Measurements from ENCODE around the gene PITX3. TPM values are rescaled to one million over a fixed set of nuclear protein-coding genes. Genes with fewer than 3 reads are reported as not detected.

PITX3 gene
- total RNA-seq, 2 donors from 2014 or later = 0.28 to 0.96 TPM

GRCh38 chr10:102245082-102245931, 4.0 kb upstream of the PITX3 start, which contains the start of gene GBF1:
GBF1 (plus strand) TSS chr10:102245532; CDS start chr10:102258939, 13,407 bp downstream.
- Histone ChIP-seq H3K36me3 (no peaks in the 10 kb centered on the region), H3K4me3 (peak within 1 kb of the TSS; percentile 89 to 93), H3K4me1 (peaks cover 0 to 63% of the 10 kb centered on the region in 2 donors), H3K27me3 (no peaks in the 10 kb centered on the region), H3K27ac (peak within 1 kb of the TSS; percentile 86 to 90), H3K9me3 (no peaks in the 10 kb centered on the region)
- peak; percentile 97 for DNase-seq (ENCODE audit: low spot score)
- no peak for TF ChIP-seq CTCF (IDR thresholded peaks at IDR 0.05)

- H3K36me3 ChIP-seq = no peaks in the 10 kb centered on the region
- H3K27ac ChIP-seq = no peak overlapping the region
- H3K9me3 ChIP-seq = no peaks in the 10 kb centered on the region
- no peaks in the 10 kb centered on the region for H3K27me3 ChIP-seq
- no peak overlapping the region for H3K4me3 ChIP-seq
- no peak for TF ChIP-seq CTCF (IDR thresholded peaks at IDR 0.05)
- peaks cover 0 to 54% of the 10 kb centered on the region in 2 donors for H3K4me1 ChIP-seq
- DNase-seq (ENCODE audit: low spot score) = no peak
These were observed 2.0 kb upstream of the PITX3 start for GRCh38 chr10:102243309-102243708.

GRCh38 chr10:102242118-102242485, 790 bp upstream of the PITX3 start:
- Histone ChIP-seq H3K27ac (no peak overlapping the region), H3K9me3 (no peaks in the 10 kb centered on the region), H3K4me1 (peaks cover 0 to 42% of the 10 kb centered on the region in 2 donors), H3K27me3 (no peaks in the 10 kb centered on the region), H3K4me3 (peak overlapping the region; percentile 51 to 65), H3K36me3 (no peaks in the 10 kb centered on the region)
- no peak for TF ChIP-seq CTCF (IDR thresholded peaks at IDR 0.05)
- DNase-seq (ENCODE audit: low spot score) = no peak

- no peaks in the 10 kb centered on the region for H3K9me3 ChIP-seq
- peak overlapping the region; percentile 51 to 65 for H3K4me3 ChIP-seq
- DNase-seq (ENCODE audit: low spot score) = no peak
- no peak overlapping the region for H3K27ac ChIP-seq
- H3K4me1 ChIP-seq = peaks cover 0 to 31% of the 10 kb centered on the region in 2 donors
- no peaks in the 10 kb centered on the region for H3K36me3 ChIP-seq
- H3K27me3 ChIP-seq = no peaks in the 10 kb centered on the region
- TF ChIP-seq CTCF (IDR thresholded peaks at IDR 0.05) = no peak
These were observed 274 bp downstream of the PITX3 start for GRCh38 chr10:102241032-102241443.

- H3K4me1 ChIP-seq = peaks cover 0 to 28% of the 10 kb centered on the region in 2 donors
- no peaks in the 10 kb centered on the region for H3K27me3 ChIP-seq
- H3K4me3 ChIP-seq = peak overlapping the region; percentile 51 to 65
- no peaks in the 10 kb centered on the region for H3K9me3 ChIP-seq
- no peak for TF ChIP-seq CTCF (IDR thresholded peaks at IDR 0.05)
- no peak for DNase-seq (ENCODE audit: low spot score)
- no peaks in the 10 kb centered on the region for H3K36me3 ChIP-seq
- no peak overlapping the region for H3K27ac ChIP-seq
These were observed 763 bp downstream of the PITX3 start for GRCh38 chr10:102240467-102241031.

All from right atrium auricular region (tissue), 2 donors.